ENCODE results near the gene FLII.

GRCh38 chr17:18241229-18241871, 17.2 kb downstream of the FLII start:
- TF ChIP-seq, protein P1, sequence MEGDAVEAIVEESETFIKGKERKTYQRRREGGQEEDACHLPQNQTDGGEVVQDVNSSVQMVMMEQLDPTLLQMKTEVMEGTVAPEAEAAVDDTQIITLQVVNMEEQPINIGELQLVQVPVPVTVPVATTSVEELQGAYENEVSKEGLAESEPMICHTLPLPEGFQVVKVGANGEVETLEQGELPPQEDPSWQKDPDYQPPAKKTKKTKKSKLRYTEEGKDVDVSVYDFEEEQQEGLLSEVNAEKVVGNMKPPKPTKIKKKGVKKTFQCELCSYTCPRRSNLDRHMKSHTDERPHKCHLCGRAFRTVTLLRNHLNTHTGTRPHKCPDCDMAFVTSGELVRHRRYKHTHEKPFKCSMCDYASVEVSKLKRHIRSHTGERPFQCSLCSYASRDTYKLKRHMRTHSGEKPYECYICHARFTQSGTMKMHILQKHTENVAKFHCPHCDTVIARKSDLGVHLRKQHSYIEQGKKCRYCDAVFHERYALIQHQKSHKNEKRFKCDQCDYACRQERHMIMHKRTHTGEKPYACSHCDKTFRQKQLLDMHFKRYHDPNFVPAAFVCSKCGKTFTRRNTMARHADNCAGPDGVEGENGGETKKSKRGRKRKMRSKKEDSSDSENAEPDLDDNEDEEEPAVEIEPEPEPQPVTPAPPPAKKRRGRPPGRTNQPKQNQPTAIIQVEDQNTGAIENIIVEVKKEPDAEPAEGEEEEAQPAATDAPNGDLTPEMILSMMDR (conservative IDR thresholded peaks at IDR 0.05), result no peak
- TF ChIP-seq EZH2 (IDR thresholded peaks at IDR 0.05; ENCODE audit: low read depth), result no peak
